Left lung (tissue), 10 donors: ENCODE measurements around the gene PLXNB3. TPM values are rescaled to one million over a fixed set of nuclear protein-coding genes. Genes with fewer than 3 reads are reported as not detected.
A peak's percentile ranks its signal among the peaks of the same experiment; 100 is the strongest.

Experiments used
- ATAC-seq: fragments of 200-7000 bp; cut with Tn5 transposase; one replicate; pipeline ENCODE4 v1.9.1; 2020; ENCODE audit warnings: moderate library complexity
- DNase-seq, 4 donors: peaks; one replicate each; pipeline ENCODE4 v3.0.0-alpha.2; 2013 to 2020
- H3K27ac ChIP-seq, 2 donors: fragments of 200-600 bp; sonication (generic) in 1 of 2; one replicate each; pipeline versions ENCODE4 v1.5.0 to v1.8.0; 2020 to 2021
- H3K27me3 ChIP-seq, 2 donors: fragments of 200-600 bp; sonication (generic) in 1 of 2; one replicate each; pipeline versions ENCODE4 v1.5.0 to v1.8.0; 2020 to 2021
- H3K36me3 ChIP-seq, 2 donors: fragments of 200-600 bp; sonication (generic) in 1 of 2; one replicate each; pipeline versions ENCODE4 v1.5.0 to v1.8.0; 2020 to 2021
- H3K4me1 ChIP-seq, 2 donors: fragments of 200-600 bp; one replicate each; pipeline ENCODE4 v1.8.0; 2021
- H3K4me3 ChIP-seq, 2 donors: fragments of 200-600 bp; sonication (generic) in 1 of 2; one replicate each; pipeline versions ENCODE4 v1.5.0 to v1.8.0; 2020 to 2021; ENCODE audit warnings: mild to moderate bottlenecking in 1 of 2
- H3K9me3 ChIP-seq, 2 donors: fragments of 200-600 bp; sonication (generic) in 1 of 2; one replicate each; pipeline versions ENCODE4 v1.5.0 to v1.8.0; 2020 to 2021
- CTCF ChIP-seq, 2 donors: fragments of 200-600 bp; sonication (generic) in 1 of 2; IDR thresholded peaks; one replicate each; pipeline versions ENCODE4 v1.5.0 to v1.8.0; 2021; ENCODE audit warnings: antibody characterized with exemption in 2 of 2
- intact Hi-C, 2 donors: fragments of 100-400 bp; cut with DNase I; formaldehyde crosslinking; loops; one replicate each; pipeline versions ENCODE4 v1.11.2 to v1.14.2; 2022
- polyA plus RNA-seq, 6 donors: library from polyadenylated mRNA; unstranded; fragments of 120-200 nt; gene quantifications; one replicate each; pipeline ENCODE4 v1.2.1, GENCODE V29; 2013; ENCODE audit not compliant: insufficient read length in 6 of 6
- total RNA-seq, 2 donors: library from RNA; stranded (reverse); fragmentation: NEBNext Ultra II Directional; extraction: Animal tissue kit (Norgen Biotek cat#: 25700); gene quantifications; one replicate each; pipeline ENCODE4 v1.2.1, GENCODE V29; 2021
- donor health status: DM: no; HTN: yes; CAD: no.
- donor health status: DM: no; HTN: no; CAD: no.

The PLXNB3 gene
- total and polyA plus RNA-seq, 8 donors: 2.7 to 5.2 (median 3.6) TPM

- DNase-seq (peak in 2 of 4 donors; percentile 58 to 82), ATAC-seq (peak; percentile 87)
Observed at GRCh38 chrX:153818571-153819383, 54.7 kb downstream of the PLXNB3 start.

GRCh38 chrX:153819384-153820040 is 55.5 kb downstream of the PLXNB3 start:
- TF ChIP-seq CTCF (IDR thresholded peaks at IDR 0.05): no peak
- ATAC-seq: no peak
- H3K4me1 ChIP-seq: no peaks in the 10 kb centered on the region

More at GRCh38 chrX:153818571-153819383, 54.7 kb downstream of the PLXNB3 start:
- no peak for TF ChIP-seq CTCF (IDR thresholded peaks at IDR 0.05)
- Histone ChIP-seq H3K4me3 (peak overlapping the region; percentile 27 to 34), H3K9me3 (no peaks in the 10 kb centered on the region), H3K4me1 (no peaks in the 10 kb centered on the region), H3K27ac (no peak overlapping the region), H3K27me3 (peaks cover 14 to 36% of the 10 kb centered on the region in 2 donors), H3K36me3 (no peaks in the 10 kb centered on the region)
- intact Hi-C loops: no loop called here

GRCh38 chrX:153820601-153821000 is 56.6 kb downstream of the PLXNB3 start:
- no peak overlapping the region for H3K27ac ChIP-seq
- intact Hi-C loops: no loop called here
- DNase-seq (no peak), ATAC-seq (no peak)
- H3K36me3 ChIP-seq: no peaks in the 10 kb centered on the region
- H3K4me3 ChIP-seq: no peak overlapping the region
- H3K4me1 ChIP-seq: no peaks in the 10 kb centered on the region
- no peaks in the 10 kb centered on the region for H3K9me3 ChIP-seq
- peaks cover 14 to 50% of the 10 kb centered on the region in 2 donors for H3K27me3 ChIP-seq
- TF ChIP-seq CTCF (IDR thresholded peaks at IDR 0.05): no peak

More at GRCh38 chrX:153819384-153820040, 55.5 kb downstream of the PLXNB3 start:
- DNase-seq: no peak
- H3K36me3 ChIP-seq: no peaks in the 10 kb centered on the region
- no peaks in the 10 kb centered on the region for H3K9me3 ChIP-seq
- H3K4me3 ChIP-seq: peak overlapping the region; percentile 27 to 34
- no peak overlapping the region for H3K27ac ChIP-seq
- intact Hi-C loops: no loop called here
- H3K27me3 ChIP-seq: peaks cover 14 to 41% of the 10 kb centered on the region in 2 donors

GRCh38 chrX:153821066-153821465 is 57.0 kb downstream of the PLXNB3 start:
- intact Hi-C loops: no loop called here

More at GRCh38 chrX:153821066-153821465, 57.0 kb downstream of the PLXNB3 start:
- Histone ChIP-seq H3K36me3 (no peaks in the 10 kb centered on the region), H3K27me3 (peaks cover 14 to 55% of the 10 kb centered on the region in 2 donors), H3K4me1 (no peaks in the 10 kb centered on the region), H3K9me3 (no peaks in the 10 kb centered on the region), H3K4me3 (no peak overlapping the region), H3K27ac (no peak overlapping the region)
- no peak for TF ChIP-seq CTCF (IDR thresholded peaks at IDR 0.05)
- DNase-seq (no peak), ATAC-seq (no peak)
